Measurements from ENCODE around the gene FAM72B.
"Not testable (repeated sequence)": the region's sequence is repeated elsewhere in the genome, so short reads cannot be mapped to it uniquely, and the experiment has no call there.

FAM72B gene

GRCh38 chr1:121163850-121164757 lies 20.0 kb downstream of the FAM72B start:
- H3K27ac ChIP-seq (ENCODE audit: low read depth, low read length); H3K4me3 ChIP-seq (ENCODE audit: low read depth, low read length); H3K4me1 ChIP-seq (ENCODE audit: control insufficient read depth, insufficient read depth, low read length); H3K9me3 ChIP-seq (ENCODE audit: control insufficient read depth, insufficient read depth, low read length); H3K9ac ChIP-seq (ENCODE audit: low read depth, low read length); H3K27me3 ChIP-seq (ENCODE audit: control insufficient read depth, insufficient read depth, low read length); H3K36me3 ChIP-seq (ENCODE audit: control insufficient read depth, insufficient read depth, low read length): not testable (repeated sequence)

DNA sequence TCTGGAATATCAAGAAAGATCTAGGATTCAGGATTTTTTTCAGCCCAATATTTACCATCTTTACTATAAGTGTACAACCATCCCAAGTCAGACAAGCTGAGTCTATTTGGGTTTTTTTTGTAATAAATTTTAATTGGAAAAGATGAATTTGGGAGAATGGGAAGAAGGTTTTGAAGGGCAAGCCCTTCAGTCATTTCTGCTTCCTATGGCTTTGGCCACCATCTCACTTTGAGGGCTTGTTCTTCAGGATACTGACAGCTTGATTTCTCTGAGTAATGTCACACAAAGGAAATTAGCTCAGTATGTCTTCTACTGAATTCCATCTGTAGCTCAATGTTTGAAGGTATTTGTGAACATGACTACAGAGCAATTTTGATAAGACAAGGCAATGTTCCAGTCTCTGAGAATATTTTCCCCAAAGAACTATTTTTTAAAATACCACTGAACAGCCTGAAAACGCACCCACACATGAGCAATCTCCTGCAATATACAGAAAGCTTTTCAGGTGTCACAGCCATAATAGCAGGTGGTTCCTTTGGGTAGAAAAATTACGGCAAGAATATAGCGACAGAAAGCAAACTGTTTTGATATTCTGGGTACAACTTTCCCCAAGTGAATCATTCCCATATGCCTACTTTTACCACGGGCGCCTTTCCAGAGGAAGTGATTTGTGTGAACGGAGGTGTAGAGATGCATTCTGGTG lies 22.8 kb downstream of the FAM72B start:
- H3K36me3 ChIP-seq (ENCODE audit: control insufficient read depth, insufficient read depth, low read length); H3K4me3 ChIP-seq (ENCODE audit: low read depth, low read length); H3K27ac ChIP-seq (ENCODE audit: low read depth, low read length); H3K27me3 ChIP-seq (ENCODE audit: control insufficient read depth, insufficient read depth, low read length); H3K9me3 ChIP-seq (ENCODE audit: control insufficient read depth, insufficient read depth, low read length); H3K9ac ChIP-seq (ENCODE audit: low read depth, low read length); H3K4me1 ChIP-seq (ENCODE audit: control insufficient read depth, insufficient read depth, low read length): not testable (repeated sequence)

DNA sequence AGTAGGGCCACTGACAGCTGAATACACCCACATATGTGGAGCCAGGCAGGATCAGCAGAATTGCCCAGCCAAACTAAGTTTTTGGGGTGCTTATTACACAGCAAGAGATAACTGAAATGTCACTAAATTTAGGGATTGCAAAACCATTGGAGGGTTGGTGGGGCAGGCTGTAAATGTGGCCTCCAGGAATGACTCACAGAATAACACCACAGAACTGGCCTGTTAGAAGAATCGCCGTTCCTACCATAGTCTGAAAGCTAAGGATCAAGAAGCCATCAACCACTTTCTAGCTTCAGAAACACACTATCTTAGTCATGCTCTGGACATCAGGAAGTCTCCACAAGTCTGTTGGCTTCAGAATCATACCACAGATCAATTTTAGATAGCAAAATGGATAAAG lies 24.0 kb downstream of the FAM72B start:
- not testable (repeated sequence) for H3K4me3 ChIP-seq (ENCODE audit: low read depth, low read length)

GRCh38 chr1:121157609-121158008 lies 26.5 kb downstream of the FAM72B start:
- H3K36me3 ChIP-seq (ENCODE audit: control insufficient read depth, insufficient read depth, low read length); H3K9ac ChIP-seq (ENCODE audit: low read depth, low read length); H3K27ac ChIP-seq (ENCODE audit: low read depth, low read length); H3K4me1 ChIP-seq (ENCODE audit: control insufficient read depth, insufficient read depth, low read length); H3K9me3 ChIP-seq (ENCODE audit: control insufficient read depth, insufficient read depth, low read length); H3K4me3 ChIP-seq (ENCODE audit: low read depth, low read length); H3K27me3 ChIP-seq (ENCODE audit: control insufficient read depth, insufficient read depth, low read length): not testable (repeated sequence)

More for the DNA sequence above, 24.0 kb downstream of the FAM72B start:
- not testable (repeated sequence) for H3K4me1 ChIP-seq (ENCODE audit: control insufficient read depth, insufficient read depth, low read length); H3K27ac ChIP-seq (ENCODE audit: low read depth, low read length); H3K9ac ChIP-seq (ENCODE audit: low read depth, low read length); H3K27me3 ChIP-seq (ENCODE audit: control insufficient read depth, insufficient read depth, low read length); H3K36me3 ChIP-seq (ENCODE audit: control insufficient read depth, insufficient read depth, low read length); H3K9me3 ChIP-seq (ENCODE audit: control insufficient read depth, insufficient read depth, low read length)

DNA sequence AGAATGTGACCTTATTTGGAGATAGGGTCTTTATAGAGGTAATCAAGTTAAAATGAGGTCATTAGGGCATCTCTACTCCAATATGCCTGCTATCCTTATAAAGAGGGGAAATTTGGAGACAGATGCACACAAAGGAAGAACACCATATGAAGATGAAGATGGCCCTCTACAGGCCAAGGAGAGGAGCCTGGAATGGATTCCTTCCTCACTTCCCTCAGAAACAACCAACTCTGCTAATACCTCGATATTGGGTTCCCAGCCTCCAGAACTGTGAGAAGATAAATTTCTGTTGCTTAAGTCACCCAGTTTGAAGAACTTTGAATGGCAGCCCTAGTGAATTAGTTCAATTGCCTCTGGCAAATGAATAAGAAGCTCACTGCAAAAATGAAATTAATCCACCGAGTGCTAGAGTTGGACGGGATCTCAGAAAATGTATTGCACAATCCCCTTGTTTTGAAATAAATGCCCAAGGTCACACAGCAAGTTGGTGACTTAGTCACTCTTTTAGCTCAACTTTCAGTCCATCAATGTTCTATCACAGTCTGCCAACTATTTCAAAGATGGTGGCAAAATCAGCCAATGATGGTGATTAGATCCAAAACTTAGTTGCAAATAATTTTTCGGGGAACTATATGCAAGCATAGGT lies 27.1 kb downstream of the FAM72B start:
- not testable (repeated sequence) for H3K36me3 ChIP-seq (ENCODE audit: control insufficient read depth, insufficient read depth, low read length); H3K27ac ChIP-seq (ENCODE audit: low read depth, low read length); H3K4me1 ChIP-seq (ENCODE audit: control insufficient read depth, insufficient read depth, low read length); H3K27me3 ChIP-seq (ENCODE audit: control insufficient read depth, insufficient read depth, low read length); H3K4me3 ChIP-seq (ENCODE audit: low read depth, low read length); H3K9me3 ChIP-seq (ENCODE audit: control insufficient read depth, insufficient read depth, low read length); H3K9ac ChIP-seq (ENCODE audit: low read depth, low read length)

GRCh38 chr1:121155671-121156358 lies 28.3 kb downstream of the FAM72B start:
- H3K4me3 ChIP-seq (ENCODE audit: low read depth, low read length); H3K4me1 ChIP-seq (ENCODE audit: control insufficient read depth, insufficient read depth, low read length); H3K9ac ChIP-seq (ENCODE audit: low read depth, low read length); H3K9me3 ChIP-seq (ENCODE audit: control insufficient read depth, insufficient read depth, low read length); H3K36me3 ChIP-seq (ENCODE audit: control insufficient read depth, insufficient read depth, low read length); H3K27me3 ChIP-seq (ENCODE audit: control insufficient read depth, insufficient read depth, low read length); H3K27ac ChIP-seq (ENCODE audit: low read depth, low read length): not testable (repeated sequence)

- H3K4me3 ChIP-seq (ENCODE audit: low read depth, low read length); H3K36me3 ChIP-seq (ENCODE audit: control insufficient read depth, insufficient read depth, low read length); H3K9ac ChIP-seq (ENCODE audit: low read depth, low read length); H3K4me1 ChIP-seq (ENCODE audit: control insufficient read depth, insufficient read depth, low read length); H3K27ac ChIP-seq (ENCODE audit: low read depth, low read length); H3K27me3 ChIP-seq (ENCODE audit: control insufficient read depth, insufficient read depth, low read length); H3K9me3 ChIP-seq (ENCODE audit: control insufficient read depth, insufficient read depth, low read length): not testable (repeated sequence)
Measured at GRCh38 chr1:121154811-121155210, 29.3 kb downstream of the FAM72B start.

DNA sequence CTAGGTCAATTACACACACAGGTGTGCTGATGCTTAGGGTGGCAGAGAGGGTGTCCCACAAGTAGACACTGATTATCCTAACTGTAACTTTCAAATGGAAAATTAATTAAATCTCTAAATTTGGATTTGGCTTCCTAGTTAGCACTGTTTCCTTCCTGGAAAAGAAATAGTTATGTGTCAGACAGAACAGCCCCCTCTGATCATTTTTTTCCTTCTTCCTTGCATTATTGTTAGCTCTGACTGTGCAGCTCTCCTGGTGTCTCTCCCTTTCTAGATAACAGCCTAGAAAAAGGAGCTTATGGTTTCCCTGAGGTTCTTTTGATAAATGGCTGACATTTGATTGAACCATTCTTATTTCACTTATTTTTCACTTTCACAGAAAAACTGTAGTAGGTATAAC lies 31.4 kb downstream of the FAM72B start:
- H3K9me3 ChIP-seq (ENCODE audit: control insufficient read depth, insufficient read depth, low read length); H3K36me3 ChIP-seq (ENCODE audit: control insufficient read depth, insufficient read depth, low read length); H3K4me3 ChIP-seq (ENCODE audit: low read depth, low read length); H3K9ac ChIP-seq (ENCODE audit: low read depth, low read length); H3K27me3 ChIP-seq (ENCODE audit: control insufficient read depth, insufficient read depth, low read length); H3K4me1 ChIP-seq (ENCODE audit: control insufficient read depth, insufficient read depth, low read length); H3K27ac ChIP-seq (ENCODE audit: low read depth, low read length): not testable (repeated sequence)

- not testable (repeated sequence) for H3K27ac ChIP-seq (ENCODE audit: low read depth, low read length); H3K4me1 ChIP-seq (ENCODE audit: control insufficient read depth, insufficient read depth, low read length); H3K4me3 ChIP-seq (ENCODE audit: low read depth, low read length); H3K9ac ChIP-seq (ENCODE audit: low read depth, low read length); H3K9me3 ChIP-seq (ENCODE audit: control insufficient read depth, insufficient read depth, low read length); H3K27me3 ChIP-seq (ENCODE audit: control insufficient read depth, insufficient read depth, low read length); H3K36me3 ChIP-seq (ENCODE audit: control insufficient read depth, insufficient read depth, low read length)
Measured at GRCh38 chr1:121151294-121151693, 32.8 kb downstream of the FAM72B start.

DNA sequence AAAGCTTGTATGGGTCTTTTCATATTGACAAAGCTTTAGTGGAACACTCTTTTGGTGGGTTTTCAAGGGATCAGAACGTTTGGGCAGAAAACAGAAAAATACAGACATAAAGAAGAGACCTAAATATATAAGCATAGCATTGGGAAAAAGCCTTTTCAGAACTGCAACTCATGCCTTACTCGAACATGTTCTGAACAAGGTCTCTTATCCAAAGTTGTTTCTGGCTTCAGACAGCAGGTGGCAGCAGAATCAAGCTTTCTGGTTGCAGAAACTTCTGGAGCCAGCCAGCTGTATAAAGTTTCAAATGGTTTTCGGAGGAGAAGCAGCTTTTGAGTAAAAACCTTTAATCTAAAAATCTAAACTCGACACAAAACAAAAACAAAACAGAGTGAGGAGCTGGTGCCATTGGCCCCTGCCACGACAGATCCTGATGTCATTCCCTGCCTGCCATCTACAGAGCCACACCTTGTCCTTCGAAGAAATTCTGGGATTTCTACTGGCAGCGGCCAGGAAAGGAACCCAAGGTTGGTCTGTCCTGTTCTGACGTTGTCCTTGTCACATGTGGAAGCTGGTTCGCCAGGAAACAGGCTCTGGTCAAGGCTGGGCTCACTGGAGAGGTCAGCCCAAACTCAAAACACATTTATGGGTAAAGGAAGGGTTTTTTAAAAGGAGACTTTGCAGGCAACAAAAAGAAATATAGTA lies 35.5 kb downstream of the FAM72B start:
- not testable (repeated sequence) for H3K9ac ChIP-seq (ENCODE audit: low read depth, low read length); H3K36me3 ChIP-seq (ENCODE audit: control insufficient read depth, insufficient read depth, low read length); H3K4me3 ChIP-seq (ENCODE audit: low read depth, low read length); H3K4me1 ChIP-seq (ENCODE audit: control insufficient read depth, insufficient read depth, low read length); H3K9me3 ChIP-seq (ENCODE audit: control insufficient read depth, insufficient read depth, low read length); H3K27me3 ChIP-seq (ENCODE audit: control insufficient read depth, insufficient read depth, low read length); H3K27ac ChIP-seq (ENCODE audit: low read depth, low read length)
